K562 (cell line): ENCODE data around the gene SLC6A7.

Experiments used
- AFF4 ChIP-seq: sonication (generic); formaldehyde crosslinking; IDR thresholded peaks from 2 replicates; pipeline ENCODE4 v1.8.0; 2023; ENCODE audit warnings: mild to moderate bottlenecking, missing genetic modification reagents
- ATF4 ChIP-seq: fragments of 450-650 bp; formaldehyde crosslinking; IDR thresholded peaks from 2 replicates; pipeline ENCODE4 v1.4.0; 2022; ENCODE audit warnings: mild to moderate bottlenecking, moderate library complexity
- MBD2 ChIP-seq: sonication (generic); IDR thresholded peaks from 2 replicates; pipeline ENCODE4 v1.6.1; 2016; ENCODE audit warnings: low read depth, borderline replicate concordance
- NRF1 ChIP-seq, 2 experiments: fragments of 450-650 bp; IDR thresholded peaks in 1 of 2; conservative IDR thresholded peaks in 1 of 2; 2 replicates each; pipeline ENCODE4 v1.6.1; 2014; ENCODE audit warnings: mild to moderate bottlenecking in 2 of 2
- PCBP1 ChIP-seq: fragments of 200-400 bp; formaldehyde crosslinking; IDR thresholded peaks from 2 replicates; pipeline ENCODE4 v1.6.1; 2018; ENCODE audit warnings: mild to moderate bottlenecking, low read depth, low read length; ENCODE audit not compliant: poor library complexity, severe bottlenecking
- POLR2A ChIP-seq: fragments of 450-650 bp; conservative IDR thresholded peaks from 2 replicates; pipeline ENCODE4 v1.6.1; 2016
- POLR2AphosphoS2 ChIP-seq: IDR thresholded peaks from 2 replicates; pipeline ENCODE4 v1.6.1; 2012; ENCODE audit warnings: low read length, improper control_type of control experiment
- POLR2AphosphoS5 ChIP-seq: IDR thresholded peaks from 2 replicates; pipeline ENCODE4 v1.6.1; 2011; ENCODE audit warnings: mild to moderate bottlenecking, low read depth, low read length, moderate library complexity; ENCODE audit not compliant: control insufficient read depth, insufficient read depth
- RFX5 ChIP-seq: IDR thresholded peaks from 2 replicates; pipeline ENCODE4 v1.6.1; 2011; ENCODE audit warnings: low read depth, mild to moderate bottlenecking, improper control_type of control experiment, low read length
- THRAP3 ChIP-seq: fragments of 450-650 bp; IDR thresholded peaks from 2 replicates; pipeline ENCODE4 v1.6.1; 2016; ENCODE audit warnings: mild to moderate bottlenecking, inconsistent platforms, borderline replicate concordance
- ZBTB33 ChIP-seq: sonication (generic); formaldehyde crosslinking; IDR thresholded peaks from 2 replicates; pipeline ENCODE4 v1.8.1; 2023; ENCODE audit warnings: mild to moderate bottlenecking, missing genetic modification reagents
- TF ChIP-seq, protein P1 (sequence below), 2 experiments: fragments of 450-650 bp; formaldehyde crosslinking in 1 of 2; IDR thresholded peaks; 2 replicates each; pipeline versions ENCODE4 v1.4.0 to v1.6.1; 2014 to 2020; ENCODE audit warnings: mild to moderate bottlenecking in 2 of 2, borderline replicate concordance in 1 of 2, low read depth in 1 of 2
- TF ChIP-seq, protein P2 (sequence below): fragments of 450-650 bp; IDR thresholded peaks from 2 replicates; pipeline ENCODE4 v1.6.1; 2017; ENCODE audit warnings: antibody characterized with exemption, mild to moderate bottlenecking

DNA sequence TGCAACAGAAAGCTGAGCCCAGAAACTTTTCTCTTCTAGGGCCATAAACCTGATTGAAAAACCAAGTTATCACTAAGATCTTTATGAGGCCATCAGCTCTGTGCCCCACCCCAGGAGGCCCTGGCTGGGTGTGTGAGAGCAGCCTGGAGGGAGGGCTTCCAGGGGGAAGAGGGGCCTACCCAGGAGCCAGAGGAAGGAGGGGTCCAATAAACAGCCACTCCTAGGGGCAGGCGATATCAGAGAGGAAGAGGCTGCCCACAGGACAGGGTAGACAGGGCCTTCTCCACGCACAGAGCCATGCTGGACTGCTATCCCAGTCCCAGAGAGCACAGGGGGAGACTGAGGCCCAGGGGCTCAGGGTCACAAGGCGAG lies 27.7 kb upstream of the SLC6A7 start:
- TF ChIP-seq ZBTB33 = no peak
- TF ChIP-seq NRF1 (conservative IDR thresholded peaks at IDR 0.05 in 1 of 2, IDR thresholded peaks at IDR 0.05 in 1 of 2) = no peak
- no peak for TF ChIP-seq ATF4
- TF ChIP-seq RFX5 = no peak
- no peak for TF ChIP-seq POLR2AphosphoS5
- TF ChIP-seq MBD2 = no peak
- TF ChIP-seq, protein P1, sequence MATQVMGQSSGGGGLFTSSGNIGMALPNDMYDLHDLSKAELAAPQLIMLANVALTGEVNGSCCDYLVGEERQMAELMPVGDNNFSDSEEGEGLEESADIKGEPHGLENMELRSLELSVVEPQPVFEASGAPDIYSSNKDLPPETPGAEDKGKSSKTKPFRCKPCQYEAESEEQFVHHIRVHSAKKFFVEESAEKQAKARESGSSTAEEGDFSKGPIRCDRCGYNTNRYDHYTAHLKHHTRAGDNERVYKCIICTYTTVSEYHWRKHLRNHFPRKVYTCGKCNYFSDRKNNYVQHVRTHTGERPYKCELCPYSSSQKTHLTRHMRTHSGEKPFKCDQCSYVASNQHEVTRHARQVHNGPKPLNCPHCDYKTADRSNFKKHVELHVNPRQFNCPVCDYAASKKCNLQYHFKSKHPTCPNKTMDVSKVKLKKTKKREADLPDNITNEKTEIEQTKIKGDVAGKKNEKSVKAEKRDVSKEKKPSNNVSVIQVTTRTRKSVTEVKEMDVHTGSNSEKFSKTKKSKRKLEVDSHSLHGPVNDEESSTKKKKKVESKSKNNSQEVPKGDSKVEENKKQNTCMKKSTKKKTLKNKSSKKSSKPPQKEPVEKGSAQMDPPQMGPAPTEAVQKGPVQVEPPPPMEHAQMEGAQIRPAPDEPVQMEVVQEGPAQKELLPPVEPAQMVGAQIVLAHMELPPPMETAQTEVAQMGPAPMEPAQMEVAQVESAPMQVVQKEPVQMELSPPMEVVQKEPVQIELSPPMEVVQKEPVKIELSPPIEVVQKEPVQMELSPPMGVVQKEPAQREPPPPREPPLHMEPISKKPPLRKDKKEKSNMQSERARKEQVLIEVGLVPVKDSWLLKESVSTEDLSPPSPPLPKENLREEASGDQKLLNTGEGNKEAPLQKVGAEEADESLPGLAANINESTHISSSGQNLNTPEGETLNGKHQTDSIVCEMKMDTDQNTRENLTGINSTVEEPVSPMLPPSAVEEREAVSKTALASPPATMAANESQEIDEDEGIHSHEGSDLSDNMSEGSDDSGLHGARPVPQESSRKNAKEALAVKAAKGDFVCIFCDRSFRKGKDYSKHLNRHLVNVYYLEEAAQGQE (IDR thresholded peaks at IDR 0.05; ENCODE audit: borderline replicate concordance) = no peak
- TF ChIP-seq, protein P1 (CRISPR knock-in tag; IDR thresholded peaks at IDR 0.05; ENCODE audit: low read depth) = no peak
- no peak for TF ChIP-seq THRAP3
- TF ChIP-seq AFF4 (CRISPR knock-in tag) = no peak
- TF ChIP-seq PCBP1 = no peak
- TF ChIP-seq POLR2AphosphoS2 = no peak
- TF ChIP-seq, protein P2, sequence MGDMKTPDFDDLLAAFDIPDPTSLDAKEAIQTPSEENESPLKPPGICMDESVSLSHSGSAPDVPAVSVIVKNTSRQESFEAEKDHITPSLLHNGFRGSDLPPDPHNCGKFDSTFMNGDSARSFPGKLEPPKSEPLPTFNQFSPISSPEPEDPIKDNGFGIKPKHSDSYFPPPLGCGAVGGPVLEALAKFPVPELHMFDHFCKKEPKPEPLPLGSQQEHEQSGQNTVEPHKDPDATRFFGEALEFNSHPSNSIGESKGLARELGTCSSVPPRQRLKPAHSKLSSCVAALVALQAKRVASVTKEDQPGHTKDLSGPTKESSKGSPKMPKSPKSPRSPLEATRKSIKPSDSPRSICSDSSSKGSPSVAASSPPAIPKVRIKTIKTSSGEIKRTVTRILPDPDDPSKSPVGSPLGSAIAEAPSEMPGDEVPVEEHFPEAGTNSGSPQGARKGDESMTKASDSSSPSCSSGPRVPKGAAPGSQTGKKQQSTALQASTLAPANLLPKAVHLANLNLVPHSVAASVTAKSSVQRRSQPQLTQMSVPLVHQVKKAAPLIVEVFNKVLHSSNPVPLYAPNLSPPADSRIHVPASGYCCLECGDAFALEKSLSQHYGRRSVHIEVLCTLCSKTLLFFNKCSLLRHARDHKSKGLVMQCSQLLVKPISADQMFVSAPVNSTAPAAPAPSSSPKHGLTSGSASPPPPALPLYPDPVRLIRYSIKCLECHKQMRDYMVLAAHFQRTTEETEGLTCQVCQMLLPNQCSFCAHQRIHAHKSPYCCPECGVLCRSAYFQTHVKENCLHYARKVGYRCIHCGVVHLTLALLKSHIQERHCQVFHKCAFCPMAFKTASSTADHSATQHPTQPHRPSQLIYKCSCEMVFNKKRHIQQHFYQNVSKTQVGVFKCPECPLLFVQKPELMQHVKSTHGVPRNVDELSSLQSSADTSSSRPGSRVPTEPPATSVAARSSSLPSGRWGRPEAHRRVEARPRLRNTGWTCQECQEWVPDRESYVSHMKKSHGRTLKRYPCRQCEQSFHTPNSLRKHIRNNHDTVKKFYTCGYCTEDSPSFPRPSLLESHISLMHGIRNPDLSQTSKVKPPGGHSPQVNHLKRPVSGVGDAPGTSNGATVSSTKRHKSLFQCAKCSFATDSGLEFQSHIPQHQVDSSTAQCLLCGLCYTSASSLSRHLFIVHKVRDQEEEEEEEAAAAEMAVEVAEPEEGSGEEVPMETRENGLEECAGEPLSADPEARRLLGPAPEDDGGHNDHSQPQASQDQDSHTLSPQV = no peak
- TF ChIP-seq POLR2A = no peak
